ENCODE measurements around the gene ATP2A1. TPM values are rescaled to one million over a fixed set of nuclear protein-coding genes. Genes with fewer than 3 reads are reported as not detected.

The ATP2A1 gene
- total RNA-seq (2014; rRNA removed; shearing (Covaris generic)) = 0.27 TPM in 1 of 2 replicates, not detected in the other
- polyA plus RNA-seq (2015; cell fraction: cytosol; rRNA removed) = 0.99 and 1.4 TPM in 2 replicates
- polyA plus RNA-seq (2015; cell fraction: nucleus; rRNA removed) = 3.8 and 4.2 TPM in 2 replicates

- no peak for DNase-seq (ENCODE audit: low read depth)
Observed at GRCh38 chr16:28878083-28878926, at the start of gene ATP2A1. ATP2A1 (plus strand) TSS chr16:28878488; CDS start chr16:28878672, 184 bp downstream.

- no peak for DNase-seq (ENCODE audit: low read depth)
Observed at GRCh38 chr16:28829747-28830146, 48.5 kb upstream of the ATP2A1 start.

DNA sequence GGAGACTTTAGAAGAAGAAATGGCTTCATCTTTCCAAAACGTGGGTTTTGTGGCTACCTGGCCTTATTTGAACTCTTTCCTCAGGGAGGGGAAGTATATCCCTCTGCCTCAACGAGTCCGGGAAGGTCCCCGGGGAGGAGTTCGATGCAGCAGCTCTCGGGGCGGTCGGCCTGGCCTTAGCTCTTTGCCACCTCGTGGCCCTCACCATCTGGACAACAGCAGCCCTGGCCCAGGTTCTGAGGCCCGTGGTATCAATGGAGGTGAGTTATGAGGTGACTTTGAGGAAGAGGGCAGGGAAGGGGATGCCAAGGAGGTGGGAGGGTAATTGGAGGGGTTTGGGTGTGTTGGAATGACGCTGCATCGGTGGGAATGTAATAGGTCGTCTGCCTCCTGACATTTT is 47.8 kb upstream of the ATP2A1 start:
- no peak for DNase-seq (ENCODE audit: low read depth)

- no peak for DNase-seq (ENCODE audit: low read depth)
Observed at GRCh38 chr16:28834349-28834748, 43.9 kb upstream of the ATP2A1 start.

- no peak for DNase-seq (ENCODE audit: low read depth)
Observed at GRCh38 chr16:28834873-28835863, 43.1 kb upstream of the ATP2A1 start.

DNA sequence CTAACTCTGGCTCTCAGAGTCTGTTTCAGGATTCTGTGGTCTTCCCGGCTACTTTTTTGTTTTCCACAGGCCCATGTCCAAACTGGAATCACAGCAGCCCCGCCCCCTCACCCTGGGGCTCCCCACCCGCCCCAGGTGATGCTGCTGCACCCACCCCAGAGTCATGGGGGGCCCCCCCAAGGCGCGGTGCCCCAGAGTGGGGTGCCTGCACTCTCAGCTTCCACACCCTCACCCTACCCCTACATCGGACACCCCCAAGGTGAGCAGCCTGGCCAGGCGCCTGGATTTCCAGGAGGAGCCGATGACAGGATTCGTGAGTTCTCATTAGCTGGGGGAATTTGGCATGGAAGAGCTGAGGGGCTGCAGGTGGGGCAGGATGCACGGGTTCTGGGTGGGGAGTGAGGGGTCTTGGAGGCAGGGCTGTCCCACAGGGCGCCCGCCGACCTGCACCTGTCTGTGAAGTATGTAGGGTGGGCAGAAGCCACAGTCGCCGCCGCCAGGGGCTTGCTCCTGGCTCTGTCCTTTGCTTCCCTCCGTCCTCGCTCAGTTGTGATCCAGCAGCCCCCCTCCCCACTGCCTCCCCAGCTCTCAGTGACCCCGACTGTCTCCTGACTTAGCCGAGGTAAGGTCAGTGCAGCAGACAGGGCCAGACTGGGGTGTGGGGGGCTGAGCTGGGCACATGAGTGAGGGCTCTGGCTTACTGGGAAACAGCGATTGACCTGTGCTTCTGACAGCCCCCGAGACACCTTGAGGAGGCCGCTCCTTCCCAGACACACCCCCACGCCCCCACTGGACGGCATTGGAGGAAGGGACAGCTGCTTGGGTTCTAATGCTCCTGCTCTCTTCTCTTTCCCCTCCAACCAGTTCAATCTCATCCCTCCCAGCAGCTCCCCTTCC is 42.2 kb upstream of the ATP2A1 start:
- DNase-seq (ENCODE audit: low read depth) = no peak

- no peak for DNase-seq (ENCODE audit: low read depth)
Observed at GRCh38 chr16:28836761-28837064, 41.6 kb upstream of the ATP2A1 start.

DNA sequence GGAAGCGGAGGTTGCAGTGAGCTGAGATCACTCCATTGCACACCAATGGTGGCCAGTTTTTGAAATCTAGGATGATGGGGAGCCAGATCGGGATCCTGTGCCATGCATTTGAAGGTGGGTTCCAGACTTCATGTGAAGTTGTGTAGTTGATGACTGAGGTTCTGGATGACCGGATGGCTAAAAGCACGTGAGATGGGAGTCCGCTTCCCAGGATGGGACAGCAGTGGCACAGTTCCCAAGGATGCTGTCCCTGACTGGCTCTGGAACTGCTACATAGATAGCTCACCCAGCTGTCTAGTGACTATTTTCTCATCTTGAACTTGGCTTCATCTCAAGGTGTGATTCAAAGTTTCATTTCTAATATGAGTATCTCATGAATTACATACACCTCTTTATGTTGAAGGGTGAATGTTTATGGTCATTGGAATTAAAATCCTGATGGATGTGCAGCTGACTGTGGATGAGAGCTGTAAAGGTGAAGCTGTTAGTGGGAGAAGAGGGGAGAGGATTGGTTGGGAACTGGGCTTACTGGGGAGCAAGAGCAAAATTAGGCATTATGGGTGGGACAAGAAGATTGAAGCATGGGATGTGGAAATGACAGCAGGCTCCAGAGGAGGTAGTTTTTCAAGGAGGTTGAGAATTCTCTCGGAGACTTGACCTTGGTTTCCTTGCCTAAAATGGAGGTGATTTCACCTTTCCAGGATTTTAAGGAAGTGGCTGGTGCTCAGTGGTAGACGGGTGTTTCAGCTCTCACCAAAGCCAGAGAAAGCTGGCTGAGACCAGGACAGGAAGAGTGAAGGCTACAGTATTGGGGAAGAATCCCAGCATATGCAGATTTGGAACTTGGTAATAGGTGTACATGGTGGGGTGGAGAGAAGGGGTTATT is 40.4 kb upstream of the ATP2A1 start:
- DNase-seq (ENCODE audit: low read depth) = no peak

GRCh38 chr16:28838558-28838918 is 39.8 kb upstream of the ATP2A1 start:
- DNase-seq (ENCODE audit: low read depth) = no peak

DNA sequence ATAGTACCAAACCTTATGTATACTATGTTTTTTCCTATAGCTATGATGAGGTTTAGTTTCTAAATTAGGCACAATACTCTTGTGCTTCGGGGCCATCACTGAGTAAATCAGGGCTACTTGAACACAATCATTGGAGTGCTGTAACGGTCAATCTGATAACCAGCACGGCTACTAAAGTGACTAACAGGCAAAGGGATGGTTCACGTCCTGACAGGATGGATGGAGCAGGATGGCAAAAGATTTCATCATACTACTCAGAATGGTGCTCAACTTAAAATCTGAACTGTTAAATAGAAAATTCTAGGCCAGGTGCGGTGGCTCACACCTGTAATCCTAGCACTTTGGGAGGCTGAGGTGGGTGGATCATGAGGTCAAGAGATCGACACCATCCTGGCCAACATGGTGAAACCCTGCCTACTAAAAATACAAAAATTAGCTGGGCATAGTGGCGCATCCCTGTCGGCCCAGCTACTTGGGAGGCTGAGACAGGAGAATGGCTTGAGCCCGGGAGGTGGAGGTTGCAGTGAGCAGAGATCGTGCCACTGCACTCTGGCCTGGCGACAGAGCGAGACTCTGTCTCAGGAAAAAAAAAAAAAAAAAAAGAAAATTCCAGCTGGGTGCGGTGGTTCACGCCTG is 39.2 kb upstream of the ATP2A1 start:
- no peak for DNase-seq (ENCODE audit: low read depth)

- no peak for DNase-seq (ENCODE audit: low read depth)
Observed at GRCh38 chr16:28839899-28840298, 38.4 kb upstream of the ATP2A1 start.

DNA sequence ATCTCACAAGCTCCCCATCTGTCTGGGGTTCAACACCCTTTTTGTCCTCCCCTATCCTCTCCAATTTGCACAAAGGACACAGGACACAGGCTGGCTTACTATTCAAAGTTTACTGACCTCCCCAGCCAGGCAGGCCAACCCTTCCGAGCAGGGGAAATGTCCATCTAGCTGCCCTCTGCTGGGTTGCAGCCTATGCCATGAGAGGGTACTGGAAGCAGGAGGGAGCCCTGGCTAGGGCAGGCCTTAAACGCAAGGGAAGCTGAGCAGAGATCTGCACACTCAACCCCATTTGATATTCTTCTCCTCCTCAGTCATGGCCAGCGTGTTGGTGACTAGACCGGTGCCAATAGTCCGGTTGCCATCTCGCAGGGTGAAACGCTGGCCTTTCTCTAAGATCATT is 35.6 kb upstream of the ATP2A1 start:
- DNase-seq (ENCODE audit: low read depth) = no peak

- no peak for DNase-seq (ENCODE audit: low read depth)
Observed at GRCh38 chr16:28843766-28844165, 34.5 kb upstream of the ATP2A1 start.

DNA sequence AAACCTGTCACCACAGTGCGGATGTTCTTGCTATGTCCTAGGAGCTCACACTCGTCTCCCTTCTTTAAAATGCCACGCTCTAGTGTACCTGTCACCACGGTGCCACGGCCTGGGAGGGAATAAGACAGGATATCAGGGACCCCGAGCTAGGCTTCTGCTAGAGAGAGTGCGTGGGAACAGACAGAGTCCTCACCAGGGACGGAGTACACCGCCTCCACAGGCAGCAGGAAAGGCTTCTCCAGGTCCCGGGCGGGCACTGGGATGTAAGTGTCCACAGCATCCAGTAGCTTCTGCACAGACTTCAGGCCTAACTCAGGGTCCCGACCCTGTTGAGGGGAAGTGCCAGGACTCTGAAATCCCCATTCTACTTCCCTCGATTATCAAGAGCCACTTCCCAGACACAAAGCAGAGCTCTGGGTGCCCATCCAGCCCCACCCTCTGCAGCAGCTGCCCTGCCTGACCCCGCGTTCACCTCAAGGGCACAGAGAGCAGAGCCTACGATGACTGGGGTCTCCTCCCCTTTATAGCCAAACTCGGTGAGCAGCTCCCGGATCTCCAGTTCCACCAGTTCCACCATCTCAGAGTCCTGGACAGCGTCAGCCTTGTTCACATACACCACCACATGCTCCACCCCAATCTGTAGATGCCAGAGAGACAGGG is 33.9 kb upstream of the ATP2A1 start:
- no peak for DNase-seq (ENCODE audit: low read depth)

DNA sequence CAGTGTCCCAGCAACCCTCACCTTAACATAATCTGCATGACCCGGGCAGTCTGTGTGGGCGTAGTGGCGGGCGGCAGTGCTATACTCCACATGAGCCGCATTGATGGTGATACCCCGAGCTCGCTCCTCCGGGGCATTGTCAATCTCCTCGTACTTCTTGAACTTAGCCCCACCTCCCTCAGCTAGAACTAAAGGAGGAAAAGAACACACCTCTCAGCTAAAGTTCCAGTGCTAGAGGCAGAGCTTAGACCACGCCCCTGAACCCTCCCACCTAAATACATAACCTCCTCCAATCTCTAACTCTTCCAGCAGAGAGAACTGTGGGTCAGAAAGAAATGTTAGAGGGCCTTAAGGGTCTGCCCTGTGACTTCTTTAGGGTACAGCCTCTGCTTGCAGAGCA is 33.0 kb upstream of the ATP2A1 start:
- peak; percentile 60 for DNase-seq (ENCODE audit: low read depth)

DNA sequence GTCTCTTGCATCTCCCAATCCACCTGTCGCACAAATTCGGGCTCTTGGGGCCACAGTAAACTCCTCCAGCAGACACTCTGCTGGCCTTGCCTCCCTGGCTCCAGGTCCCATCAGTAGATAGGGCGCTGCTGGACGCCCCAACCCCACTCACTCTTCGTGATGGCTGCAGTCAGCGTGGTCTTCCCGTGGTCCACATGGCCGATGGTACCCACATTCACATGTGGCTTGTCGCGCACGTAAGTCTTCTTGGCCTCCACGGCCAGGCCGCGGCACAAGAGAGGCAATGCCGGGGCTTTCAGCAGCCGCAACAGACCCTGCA is 32.6 kb upstream of the ATP2A1 start:
- no peak for DNase-seq (ENCODE audit: low read depth)

GRCh38 chr16:28846080-28846932 is 32.0 kb upstream of the ATP2A1 start, which contains the start of gene TUFM:
TUFM (minus strand) TSS chr16:28846348; CDS start chr16:28846269, 79 bp downstream.
- peak; percentile 99 for DNase-seq (ENCODE audit: low read depth)

- DNase-seq (ENCODE audit: low read depth) = no peak
Observed at GRCh38 chr16:28846933-28847273, 31.4 kb upstream of the ATP2A1 start.
